ENCODE data around the gene TRAF6. TPM values are rescaled to one million over a fixed set of nuclear protein-coding genes. Genes with fewer than 3 reads are reported as not detected.

Gene TRAF6
- total and polyA plus RNA-seq, 10 of the 15 experiments (the other 5 are each of a cell fraction or from before 2014, with no cell fraction given) = 1.4 to 10.9 (median 7.0) TPM

DNA sequence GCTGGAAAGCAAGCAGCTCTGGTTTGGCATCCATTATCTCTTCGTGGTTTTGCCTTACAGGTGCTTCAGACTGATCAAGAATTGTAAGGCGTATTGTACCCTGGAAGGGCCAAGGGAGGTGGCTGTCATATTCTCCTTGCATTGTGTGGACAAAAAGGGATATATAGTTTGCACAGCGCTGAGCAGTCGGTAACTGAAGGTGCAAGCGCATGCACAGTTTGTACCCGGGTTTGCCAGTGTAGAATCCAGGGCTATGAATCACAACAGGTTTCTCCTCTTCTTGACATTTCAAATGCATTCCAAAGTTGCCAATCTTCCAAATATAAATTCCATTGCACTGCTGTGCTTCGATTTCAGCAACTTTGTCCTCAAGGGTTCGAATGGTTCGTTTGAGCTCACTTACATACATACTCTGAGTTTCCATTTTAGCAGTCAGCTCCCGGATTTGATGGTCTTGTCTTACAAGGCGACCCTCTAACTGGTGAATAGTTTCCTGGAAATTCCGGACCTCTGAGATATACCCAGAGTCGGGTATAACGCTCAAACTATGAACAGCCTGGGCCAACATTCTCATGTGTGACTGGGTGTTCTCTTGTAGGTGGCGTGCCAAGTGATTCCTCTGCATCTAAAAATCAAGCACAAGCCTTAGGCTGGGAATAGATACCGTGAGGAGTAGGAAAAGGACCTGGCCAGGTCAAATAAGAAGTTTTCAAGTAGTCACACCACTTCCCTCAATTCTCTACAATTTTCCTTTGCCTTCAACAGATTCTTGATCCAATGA is 19.9 kb downstream of the TRAF6 start:
- H3K4me2 ChIP-seq (ENCODE audit: control insufficient read depth, insufficient read depth) = no peak overlapping the region
- DNase-seq (ENCODE audit: low read depth, low spot score) (no peak), ATAC-seq (no peak), FAIRE-seq (no peak)
- H3K27ac ChIP-seq (ENCODE audit: control insufficient read depth, insufficient read depth) = no peak overlapping the region
- BruUV-seq (replicated peaks) = TSS peak; percentile 11
- RAD21 ChIA-PET (ENCODE audit: unreplicated experiment) = no interaction called here
- intact Hi-C loops (cut with micrococcal nuclease; ENCODE audit: unreplicated experiment) (loop anchor here (10.0 kb wide), 1 partner anchor 355 kb away; no protein-coding TSS in a partner anchor), in situ Hi-C loops (cut with MboI) (loop anchor here (5.0 kb wide), 1 partner anchor 198 kb away; no protein-coding TSS in a partner anchor)
- SMC1A ChIA-PET (ENCODE audit: uncharacterized antibody, unreplicated experiment) = interaction anchor here (0.7 kb wide), 1 partner anchor 202 kb away, joined by 3 read pairs; no protein-coding TSS in a partner anchor
- CTCF ChIA-PET = interaction anchor here (0.6 to 9.7 kb wide), 4 partner anchors 11 to 200 kb away, joined by 3 to 118 read pairs (median 34); no protein-coding TSS in a partner anchor
- H4K20me1 ChIP-seq (ENCODE audit: control insufficient read depth, insufficient read depth) = no peaks in the 10 kb centered on the region
- H3K9ac ChIP-seq (ENCODE audit: control insufficient read depth, insufficient read depth, low read length) = no peak overlapping the region
- no peaks in the 10 kb centered on the region for H3K27me3 ChIP-seq (replicated peaks in 1 of 2; ENCODE audit: control insufficient read depth in 2 of 2, insufficient read depth in 2 of 2, low read length in 1 of 2)
- WGBS (ENCODE audit: insufficient coverage, insufficient replicate concordance, low lambda C conversion rate, missing lambda C conversion rate) = 94% methylated on average over 16 of the region's 16 CpGs
- H2AFZ ChIP-seq (ENCODE audit: control insufficient read depth, low read depth, low read length) = no peak overlapping the region
- peaks cover 10 to 14% of the 10 kb centered on the region in 2 experiments for H3K36me3 ChIP-seq (ENCODE audit: control insufficient read depth in 2 of 2, insufficient read depth in 2 of 2, low read length in 1 of 2)
- peaks cover 8% of the 10 kb centered on the region; the same call in 1 of the 2 replicates for H3K4me1 ChIP-seq (ENCODE audit: control insufficient read depth, insufficient read depth, low read length)
- POLR2A ChIA-PET = no interaction called here
- H3K4me3 ChIP-seq = no peak overlapping the region
- H3K79me2 ChIP-seq (ENCODE audit: control insufficient read depth, insufficient read depth, low read length) = no peaks in the 10 kb centered on the region
- no peaks in the 10 kb centered on the region for H3K9me3 ChIP-seq (replicated peaks; ENCODE audit: control insufficient read depth, insufficient read depth, low read length)
- TF ChIP-seq, protein P1, sequence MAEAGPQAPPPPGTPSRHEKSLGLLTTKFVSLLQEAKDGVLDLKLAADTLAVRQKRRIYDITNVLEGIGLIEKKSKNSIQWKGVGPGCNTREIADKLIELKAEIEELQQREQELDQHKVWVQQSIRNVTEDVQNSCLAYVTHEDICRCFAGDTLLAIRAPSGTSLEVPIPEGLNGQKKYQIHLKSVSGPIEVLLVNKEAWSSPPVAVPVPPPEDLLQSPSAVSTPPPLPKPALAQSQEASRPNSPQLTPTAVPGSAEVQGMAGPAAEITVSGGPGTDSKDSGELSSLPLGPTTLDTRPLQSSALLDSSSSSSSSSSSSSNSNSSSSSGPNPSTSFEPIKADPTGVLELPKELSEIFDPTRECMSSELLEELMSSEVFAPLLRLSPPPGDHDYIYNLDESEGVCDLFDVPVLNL (IDR thresholded peaks at IDR 0.05; ENCODE audit: low read depth, low read length) = no peak
- no peak for TF ChIP-seq BHLHE40 (IDR thresholded peaks at IDR 0.05; ENCODE audit: borderline replicate concordance in 1 of 2, low read depth in 2 of 2, low read length in 1 of 2)
- no peak for TF ChIP-seq JUND (IDR thresholded peaks at IDR 0.05; ENCODE audit: low read depth, low read length)
- TF ChIP-seq, protein P2, sequence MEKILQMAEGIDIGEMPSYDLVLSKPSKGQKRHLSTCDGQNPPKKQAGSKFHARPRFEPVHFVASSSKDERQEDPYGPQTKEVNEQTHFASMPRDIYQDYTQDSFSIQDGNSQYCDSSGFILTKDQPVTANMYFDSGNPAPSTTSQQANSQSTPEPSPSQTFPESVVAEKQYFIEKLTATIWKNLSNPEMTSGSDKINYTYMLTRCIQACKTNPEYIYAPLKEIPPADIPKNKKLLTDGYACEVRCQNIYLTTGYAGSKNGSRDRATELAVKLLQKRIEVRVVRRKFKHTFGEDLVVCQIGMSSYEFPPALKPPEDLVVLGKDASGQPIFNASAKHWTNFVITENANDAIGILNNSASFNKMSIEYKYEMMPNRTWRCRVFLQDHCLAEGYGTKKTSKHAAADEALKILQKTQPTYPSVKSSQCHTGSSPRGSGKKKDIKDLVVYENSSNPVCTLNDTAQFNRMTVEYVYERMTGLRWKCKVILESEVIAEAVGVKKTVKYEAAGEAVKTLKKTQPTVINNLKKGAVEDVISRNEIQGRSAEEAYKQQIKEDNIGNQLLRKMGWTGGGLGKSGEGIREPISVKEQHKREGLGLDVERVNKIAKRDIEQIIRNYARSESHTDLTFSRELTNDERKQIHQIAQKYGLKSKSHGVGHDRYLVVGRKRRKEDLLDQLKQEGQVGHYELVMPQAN (conservative IDR thresholded peaks at IDR 0.05) = no peak
- no peak for TF ChIP-seq FOS (IDR thresholded peaks at IDR 0.05; ENCODE audit: borderline replicate concordance, extremely low read depth, insufficient read length)
- no peak for TF ChIP-seq ASH2L (IDR thresholded peaks at IDR 0.05; ENCODE audit: borderline replicate concordance, low read depth)
- TF ChIP-seq ZNF274 (IDR thresholded peaks at IDR 0.05; ENCODE audit: insufficient read depth, insufficient read length) = no peak
- TF ChIP-seq RAD21 (IDR thresholded peaks at IDR 0.05; ENCODE audit: insufficient read depth, low read depth, low read length) = no peak
- TF ChIP-seq, protein P3, sequence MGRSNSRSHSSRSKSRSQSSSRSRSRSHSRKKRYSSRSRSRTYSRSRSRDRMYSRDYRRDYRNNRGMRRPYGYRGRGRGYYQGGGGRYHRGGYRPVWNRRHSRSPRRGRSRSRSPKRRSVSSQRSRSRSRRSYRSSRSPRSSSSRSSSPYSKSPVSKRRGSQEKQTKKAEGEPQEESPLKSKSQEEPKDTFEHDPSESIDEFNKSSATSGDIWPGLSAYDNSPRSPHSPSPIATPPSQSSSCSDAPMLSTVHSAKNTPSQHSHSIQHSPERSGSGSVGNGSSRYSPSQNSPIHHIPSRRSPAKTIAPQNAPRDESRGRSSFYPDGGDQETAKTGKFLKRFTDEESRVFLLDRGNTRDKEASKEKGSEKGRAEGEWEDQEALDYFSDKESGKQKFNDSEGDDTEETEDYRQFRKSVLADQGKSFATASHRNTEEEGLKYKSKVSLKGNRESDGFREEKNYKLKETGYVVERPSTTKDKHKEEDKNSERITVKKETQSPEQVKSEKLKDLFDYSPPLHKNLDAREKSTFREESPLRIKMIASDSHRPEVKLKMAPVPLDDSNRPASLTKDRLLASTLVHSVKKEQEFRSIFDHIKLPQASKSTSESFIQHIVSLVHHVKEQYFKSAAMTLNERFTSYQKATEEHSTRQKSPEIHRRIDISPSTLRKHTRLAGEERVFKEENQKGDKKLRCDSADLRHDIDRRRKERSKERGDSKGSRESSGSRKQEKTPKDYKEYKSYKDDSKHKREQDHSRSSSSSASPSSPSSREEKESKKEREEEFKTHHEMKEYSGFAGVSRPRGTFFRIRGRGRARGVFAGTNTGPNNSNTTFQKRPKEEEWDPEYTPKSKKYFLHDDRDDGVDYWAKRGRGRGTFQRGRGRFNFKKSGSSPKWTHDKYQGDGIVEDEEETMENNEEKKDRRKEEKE (IDR thresholded peaks at IDR 0.05) = no peak
- TF ChIP-seq POLR2AphosphoS2 (IDR thresholded peaks at IDR 0.05; ENCODE audit: low read depth, low read length) = no peak
- TF ChIP-seq USF2 (IDR thresholded peaks at IDR 0.05; ENCODE audit: borderline replicate concordance, low read depth, low read length) = no peak
- no peak for TF ChIP-seq EZH2 (IDR thresholded peaks at IDR 0.05; ENCODE audit: borderline replicate concordance, control insufficient read depth, low read depth, low read length)
- no peak for TF ChIP-seq NR2C1 (IDR thresholded peaks at IDR 0.05)
- no peak for TF ChIP-seq ZNF24 (IDR thresholded peaks at IDR 0.05)
